Measurements from ENCODE around the gene WIPF3.

Gene WIPF3

DNA sequence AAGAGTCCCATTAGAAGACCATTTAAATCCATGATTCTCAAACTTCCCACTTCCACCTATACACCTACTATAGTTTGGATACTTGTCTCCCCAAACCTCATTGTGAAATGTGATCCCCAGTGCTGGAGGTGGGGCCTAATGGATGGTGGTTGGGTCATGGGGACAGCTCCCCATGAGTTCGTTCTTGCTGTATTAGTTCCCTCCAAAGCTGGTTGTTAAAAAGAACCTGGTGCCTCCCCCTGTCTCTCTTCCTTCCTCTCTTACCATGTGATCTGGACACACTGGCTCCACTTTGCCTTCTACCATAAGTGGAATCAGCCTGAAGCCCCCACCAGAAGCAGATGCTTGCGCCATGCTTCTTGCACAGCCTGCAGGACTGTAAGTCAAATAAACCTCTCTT, 53.9 kb downstream of the WIPF3 start:
- Histone ChIP-seq H3K9me3 (ENCODE audit: control insufficient read depth in 2 of 2, low read length in 2 of 2) (no peaks in the 10 kb centered on the region), H3K27ac (ENCODE audit: low read length) (no peak overlapping the region), H3K9ac (ENCODE audit: low read length in 2 of 2) (no peak overlapping the region), H3K4me3 (ENCODE audit: low read length in 2 of 2) (no peak overlapping the region), H3K36me3 (ENCODE audit: control insufficient read depth in 2 of 2, insufficient read depth in 2 of 2, low read length in 2 of 2) (no peaks in the 10 kb centered on the region), H3K4me1 (ENCODE audit: control insufficient read depth, insufficient read depth, low read length) (peaks cover 2% of the 10 kb centered on the region), H3K27me3 (ENCODE audit: control insufficient read depth in 1 of 2, insufficient read depth in 2 of 2, low read length in 2 of 2) (no peaks in the 10 kb centered on the region)

DNA sequence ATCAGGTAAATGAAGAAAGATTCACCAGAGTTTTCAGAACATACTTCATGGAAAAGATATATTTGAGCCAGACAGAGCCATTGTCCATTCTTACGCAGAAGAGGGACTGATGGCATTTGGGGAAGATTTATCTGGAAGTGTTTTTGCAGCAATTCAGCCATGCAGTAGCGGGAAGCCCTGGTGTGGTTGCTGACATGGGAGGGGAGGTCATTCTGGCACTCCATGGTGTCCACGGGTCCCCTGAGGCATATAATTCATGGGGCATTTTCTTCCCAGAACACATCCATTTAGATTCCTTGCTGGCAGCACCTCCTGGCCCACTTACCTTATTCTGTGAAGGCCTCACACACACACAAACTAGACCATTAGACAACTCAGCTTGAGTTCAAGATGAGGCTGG, 55.6 kb downstream of the WIPF3 start:
- H3K27me3 ChIP-seq (ENCODE audit: control insufficient read depth in 1 of 2, insufficient read depth in 2 of 2, low read length in 2 of 2): no peaks in the 10 kb centered on the region
- no peak overlapping the region for H3K27ac ChIP-seq (ENCODE audit: low read length)
- peaks cover 10% of the 10 kb centered on the region for H3K4me1 ChIP-seq (ENCODE audit: control insufficient read depth, insufficient read depth, low read length)
- H3K9ac ChIP-seq (ENCODE audit: low read length in 2 of 2): no peak overlapping the region
- H3K4me3 ChIP-seq (ENCODE audit: low read length in 2 of 2): no peak overlapping the region
- H3K36me3 ChIP-seq (ENCODE audit: control insufficient read depth in 2 of 2, insufficient read depth in 2 of 2, low read length in 2 of 2): no peaks in the 10 kb centered on the region
- no peaks in the 10 kb centered on the region for H3K9me3 ChIP-seq (ENCODE audit: control insufficient read depth in 2 of 2, low read length in 2 of 2)

DNA sequence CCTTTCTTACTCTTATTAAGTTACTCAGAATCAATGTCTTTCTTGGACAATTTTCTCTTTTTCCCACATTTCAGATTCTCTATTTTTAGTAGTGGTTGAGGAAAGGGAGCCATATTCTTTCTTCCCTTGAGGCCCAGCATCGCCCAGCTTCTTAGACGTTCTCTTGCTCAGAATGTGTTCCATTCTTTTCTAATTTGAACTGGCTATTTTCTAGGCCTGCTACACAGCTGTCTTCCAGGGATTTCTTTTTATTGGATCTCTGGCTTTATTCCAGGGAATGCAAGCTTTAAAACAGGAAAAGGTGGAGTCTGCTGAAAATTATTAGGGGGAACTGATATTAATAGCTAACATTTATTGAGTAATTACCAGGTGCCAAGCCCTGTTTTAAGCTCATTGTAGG, 58.3 kb downstream of the WIPF3 start:
- Histone ChIP-seq H3K27ac (ENCODE audit: low read length) (no peak overlapping the region), H3K36me3 (ENCODE audit: control insufficient read depth in 2 of 2, insufficient read depth in 2 of 2, low read length in 2 of 2) (no peaks in the 10 kb centered on the region), H3K4me1 (ENCODE audit: control insufficient read depth, insufficient read depth, low read length) (peaks cover 10% of the 10 kb centered on the region), H3K9me3 (ENCODE audit: control insufficient read depth in 2 of 2, low read length in 2 of 2) (no peaks in the 10 kb centered on the region), H3K9ac (ENCODE audit: low read length in 2 of 2) (no peak overlapping the region), H3K4me3 (ENCODE audit: low read length in 2 of 2) (no peak overlapping the region), H3K27me3 (ENCODE audit: control insufficient read depth in 1 of 2, insufficient read depth in 2 of 2, low read length in 2 of 2) (no peaks in the 10 kb centered on the region)

DNA sequence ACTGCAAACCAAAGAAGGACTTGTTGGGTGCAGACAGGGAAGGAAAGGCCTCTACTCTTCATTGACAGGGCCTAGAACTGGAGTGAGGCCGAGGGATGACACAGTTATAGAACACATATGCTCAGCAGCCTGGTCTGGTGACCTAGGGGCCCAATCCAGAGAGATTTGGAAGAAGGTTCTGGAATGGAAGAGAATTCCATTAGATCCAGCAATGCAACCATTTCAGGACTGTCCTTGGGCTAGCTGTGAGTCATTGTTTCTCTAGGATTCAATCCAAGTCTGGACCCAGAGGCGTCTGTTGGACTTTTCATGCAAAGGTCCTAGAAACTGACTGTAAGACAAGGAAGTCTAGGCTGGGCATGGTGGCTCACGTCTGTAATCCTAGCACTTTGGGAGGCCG, 59.2 kb downstream of the WIPF3 start:
- Histone ChIP-seq H3K27me3 (ENCODE audit: control insufficient read depth in 1 of 2, insufficient read depth in 2 of 2, low read length in 2 of 2) (no peaks in the 10 kb centered on the region), H3K4me1 (ENCODE audit: control insufficient read depth, insufficient read depth, low read length) (peaks cover 10% of the 10 kb centered on the region), H3K9me3 (ENCODE audit: control insufficient read depth in 2 of 2, low read length in 2 of 2) (no peaks in the 10 kb centered on the region), H3K9ac (ENCODE audit: low read length in 2 of 2) (no peak overlapping the region), H3K27ac (ENCODE audit: low read length) (no peak overlapping the region), H3K36me3 (ENCODE audit: control insufficient read depth in 2 of 2, insufficient read depth in 2 of 2, low read length in 2 of 2) (no peaks in the 10 kb centered on the region), H3K4me3 (ENCODE audit: low read length in 2 of 2) (no peak overlapping the region)

DNA sequence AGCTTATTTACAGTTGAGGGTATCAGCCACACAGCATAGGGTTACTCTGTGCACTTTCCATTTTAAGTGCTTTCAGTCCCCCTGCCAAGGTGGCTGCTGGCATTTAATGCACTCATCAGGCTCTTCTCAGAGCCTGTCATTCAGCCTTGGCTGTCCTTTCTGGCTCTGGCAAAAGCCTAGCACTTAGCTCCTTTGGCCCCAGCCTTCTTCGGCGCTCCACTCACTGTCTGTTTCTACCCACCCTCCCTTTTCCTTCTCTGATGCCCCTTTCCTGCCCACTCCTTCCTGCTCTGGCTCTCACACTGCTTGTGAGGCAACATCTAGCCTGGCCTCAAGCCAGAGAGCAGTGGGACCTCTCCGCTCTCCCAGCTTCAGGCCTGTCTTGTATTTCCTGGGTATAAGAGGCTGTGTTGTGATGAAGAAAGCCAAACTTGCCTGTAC, 60.2 kb downstream of the WIPF3 start:
- no peak overlapping the region for H3K4me3 ChIP-seq (ENCODE audit: low read length in 2 of 2)
- peaks cover 10% of the 10 kb centered on the region for H3K4me1 ChIP-seq (ENCODE audit: control insufficient read depth, insufficient read depth, low read length)
- H3K27me3 ChIP-seq (ENCODE audit: control insufficient read depth in 1 of 2, insufficient read depth in 2 of 2, low read length in 2 of 2): no peaks in the 10 kb centered on the region
- no peak overlapping the region for H3K27ac ChIP-seq (ENCODE audit: low read length)
- H3K9me3 ChIP-seq (ENCODE audit: control insufficient read depth in 2 of 2, low read length in 2 of 2): no peaks in the 10 kb centered on the region
- no peaks in the 10 kb centered on the region for H3K36me3 ChIP-seq (ENCODE audit: control insufficient read depth in 2 of 2, insufficient read depth in 2 of 2, low read length in 2 of 2)
- no peak overlapping the region for H3K9ac ChIP-seq (ENCODE audit: low read length in 2 of 2)

DNA sequence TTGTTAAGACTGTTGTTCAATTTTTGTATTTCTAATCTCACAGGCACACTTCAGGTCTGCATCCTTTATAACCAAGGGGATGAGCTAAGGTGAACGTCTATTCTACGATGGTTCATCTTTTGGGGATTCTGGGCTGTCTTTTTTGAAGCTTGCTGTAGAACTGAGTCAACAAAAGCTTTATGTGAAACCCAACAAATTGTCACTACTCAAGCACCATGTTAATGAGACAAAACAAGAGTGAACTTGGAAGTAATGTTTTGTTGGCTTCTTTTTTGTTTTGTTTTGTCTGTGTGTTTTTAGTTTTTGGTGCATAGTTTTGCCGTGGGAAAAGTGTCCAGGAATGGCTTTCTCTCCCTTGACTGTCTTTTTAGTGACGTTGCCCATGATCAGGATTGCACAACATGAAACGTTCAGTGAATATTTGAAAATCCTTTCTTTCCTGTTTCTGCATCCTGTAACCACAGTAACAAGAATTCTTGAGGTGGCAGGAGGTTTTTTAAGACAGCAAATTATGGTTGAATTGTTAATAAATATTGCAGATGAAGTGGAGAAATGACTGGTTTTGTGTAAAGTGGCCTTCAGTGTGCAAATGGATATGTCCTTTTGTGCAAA, 65.6 kb downstream of the WIPF3 start:
- Histone ChIP-seq H3K9me3 (ENCODE audit: control insufficient read depth in 2 of 2, low read length in 2 of 2) (no peaks in the 10 kb centered on the region), H3K27me3 (ENCODE audit: control insufficient read depth in 1 of 2, insufficient read depth in 2 of 2, low read length in 2 of 2) (no peaks in the 10 kb centered on the region), H3K4me1 (ENCODE audit: control insufficient read depth, insufficient read depth, low read length) (no peaks in the 10 kb centered on the region), H3K4me3 (ENCODE audit: low read length in 2 of 2) (no peak overlapping the region), H3K27ac (ENCODE audit: low read length) (no peak overlapping the region), H3K36me3 (ENCODE audit: control insufficient read depth in 2 of 2, insufficient read depth in 2 of 2, low read length in 2 of 2) (no peaks in the 10 kb centered on the region), H3K9ac (ENCODE audit: low read length in 2 of 2) (no peak overlapping the region)

DNA sequence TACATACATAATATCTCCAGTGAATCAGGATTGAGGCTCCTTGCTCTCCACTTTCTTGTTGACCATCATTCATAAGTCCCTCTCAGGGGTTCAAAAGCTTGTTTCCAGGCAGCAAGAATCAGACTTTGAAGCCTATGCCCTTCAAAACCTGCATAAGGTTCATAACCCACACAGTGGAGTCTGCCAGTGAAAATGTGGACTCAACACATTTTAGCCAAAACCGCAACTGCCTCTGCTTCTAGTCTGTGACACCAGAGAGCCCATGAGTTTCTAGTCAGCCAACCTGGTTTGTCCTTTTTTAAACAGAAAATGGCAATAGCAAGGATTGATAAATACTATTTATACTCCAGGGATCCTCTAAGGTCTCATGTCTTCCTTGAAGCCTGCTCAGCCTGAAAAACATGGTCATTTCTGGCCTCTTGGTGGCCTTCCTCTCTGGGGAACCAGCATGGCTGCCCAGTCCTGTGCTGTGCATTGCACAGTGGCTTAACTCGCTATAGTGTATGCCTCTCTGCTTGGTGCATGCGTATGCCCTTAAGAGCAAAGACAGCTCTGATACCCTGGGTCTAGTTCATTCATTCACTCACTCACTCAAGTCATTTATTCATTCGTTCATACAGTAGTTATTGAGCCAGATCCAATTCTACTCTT, 67.5 kb downstream of the WIPF3 start:
- Histone ChIP-seq H3K27me3 (ENCODE audit: control insufficient read depth in 1 of 2, insufficient read depth in 2 of 2, low read length in 2 of 2) (no peaks in the 10 kb centered on the region), H3K27ac (ENCODE audit: low read length) (no peak overlapping the region)

DNA sequence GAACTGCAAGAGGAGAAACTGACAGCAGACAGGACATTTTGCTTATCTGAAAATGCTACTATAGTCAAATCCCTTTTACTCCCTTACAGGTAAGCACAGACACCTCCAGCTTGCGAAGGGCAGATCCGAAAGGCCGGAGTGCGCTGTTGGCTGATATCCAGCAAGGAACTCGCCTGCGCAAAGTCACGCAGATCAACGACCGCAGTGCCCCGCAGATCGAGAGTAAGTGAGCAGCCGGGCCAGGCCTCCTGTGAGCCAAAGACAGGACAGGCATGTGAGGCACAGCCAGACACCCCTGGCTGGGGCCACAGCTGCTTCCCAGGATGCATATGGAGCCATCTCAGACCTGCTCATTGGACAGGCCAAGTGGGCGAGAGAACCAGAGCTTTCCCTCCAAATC, 69.4 kb downstream of the WIPF3 start:
- Histone ChIP-seq H3K4me3 (ENCODE audit: low read length in 2 of 2) (no peak overlapping the region), H3K4me1 (ENCODE audit: control insufficient read depth, insufficient read depth, low read length) (no peaks in the 10 kb centered on the region), H3K27me3 (ENCODE audit: control insufficient read depth in 1 of 2, insufficient read depth in 2 of 2, low read length in 2 of 2) (no peaks in the 10 kb centered on the region), H3K27ac (ENCODE audit: low read length) (no peak overlapping the region), H3K36me3 (ENCODE audit: control insufficient read depth in 2 of 2, insufficient read depth in 2 of 2, low read length in 2 of 2) (no peaks in the 10 kb centered on the region), H3K9ac (ENCODE audit: low read length in 2 of 2) (no peak overlapping the region), H3K9me3 (ENCODE audit: control insufficient read depth in 2 of 2, low read length in 2 of 2) (no peaks in the 10 kb centered on the region)

More for the DNA sequence above, 67.5 kb downstream of the WIPF3 start:
- H3K9ac ChIP-seq (ENCODE audit: low read length in 2 of 2): no peak overlapping the region
- no peak overlapping the region for H3K4me3 ChIP-seq (ENCODE audit: low read length in 2 of 2)
- no peaks in the 10 kb centered on the region for H3K36me3 ChIP-seq (ENCODE audit: control insufficient read depth in 2 of 2, insufficient read depth in 2 of 2, low read length in 2 of 2)
- no peaks in the 10 kb centered on the region for H3K4me1 ChIP-seq (ENCODE audit: control insufficient read depth, insufficient read depth, low read length)
- no peaks in the 10 kb centered on the region for H3K9me3 ChIP-seq (ENCODE audit: control insufficient read depth in 2 of 2, low read length in 2 of 2)

DNA sequence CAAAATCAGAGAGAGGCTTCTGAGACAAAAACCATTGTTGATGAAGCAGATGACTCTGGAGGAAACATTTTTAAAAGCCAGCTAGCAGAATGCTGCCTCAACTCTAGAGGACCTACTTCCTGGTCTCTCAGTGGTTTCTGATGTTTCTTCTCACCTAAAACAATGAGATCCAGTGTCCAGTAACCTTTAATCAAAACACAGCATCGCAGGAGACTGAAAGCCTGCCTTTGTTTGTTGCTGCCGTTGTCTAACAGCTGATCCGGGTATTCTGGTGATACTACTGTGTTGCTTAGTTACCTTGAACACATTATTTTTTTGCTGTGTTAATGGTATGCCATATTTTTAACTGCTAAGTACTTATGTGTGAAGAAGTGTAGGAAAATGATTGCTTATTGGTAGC, 70.9 kb downstream of the WIPF3 start:
- Histone ChIP-seq H3K9me3 (ENCODE audit: control insufficient read depth in 2 of 2, low read length in 2 of 2) (no peaks in the 10 kb centered on the region), H3K4me3 (ENCODE audit: low read length in 2 of 2) (no peak overlapping the region), H3K27me3 (ENCODE audit: control insufficient read depth in 1 of 2, insufficient read depth in 2 of 2, low read length in 2 of 2) (no peaks in the 10 kb centered on the region), H3K27ac (ENCODE audit: low read length) (no peak overlapping the region), H3K9ac (ENCODE audit: low read length in 2 of 2) (no peak overlapping the region), H3K36me3 (ENCODE audit: control insufficient read depth in 2 of 2, insufficient read depth in 2 of 2, low read length in 2 of 2) (no peaks in the 10 kb centered on the region), H3K4me1 (ENCODE audit: control insufficient read depth, insufficient read depth, low read length) (no peaks in the 10 kb centered on the region)

DNA sequence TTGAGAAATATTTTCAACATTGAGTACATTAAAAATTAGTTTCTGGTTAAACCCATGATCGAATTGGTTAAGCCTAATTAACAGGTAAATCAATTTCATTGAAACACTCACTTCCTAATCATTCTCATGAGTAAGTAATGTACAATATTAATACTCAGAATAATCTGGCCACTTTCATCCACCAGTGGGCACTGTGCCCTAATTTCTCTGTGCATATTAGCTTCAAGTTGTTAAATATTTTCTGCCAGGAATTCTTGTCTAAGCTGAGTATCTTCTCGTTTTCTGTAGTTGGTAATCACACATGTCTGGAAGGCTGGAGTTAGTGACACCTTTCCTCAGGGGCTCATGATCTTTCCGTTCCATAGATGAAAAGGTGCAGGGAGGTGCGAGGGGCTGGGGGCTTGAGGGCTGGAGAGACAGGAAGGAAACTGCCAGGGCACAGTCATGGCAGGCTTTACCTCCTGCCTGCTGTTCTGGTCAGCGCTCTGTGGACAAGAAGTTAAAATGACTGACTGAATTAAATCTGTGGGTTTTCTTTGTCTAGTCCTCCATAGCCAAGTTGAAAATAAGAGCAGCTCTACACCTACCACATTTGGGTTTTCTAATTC, 71.9 kb downstream of the WIPF3 start:
- no peaks in the 10 kb centered on the region for H3K36me3 ChIP-seq (ENCODE audit: control insufficient read depth in 2 of 2, insufficient read depth in 2 of 2, low read length in 2 of 2)
- H3K27ac ChIP-seq (ENCODE audit: low read length): no peak overlapping the region
- no peak overlapping the region for H3K4me3 ChIP-seq (ENCODE audit: low read length in 2 of 2)
- H3K27me3 ChIP-seq (ENCODE audit: control insufficient read depth in 1 of 2, insufficient read depth in 2 of 2, low read length in 2 of 2): peaks cover under 1 to 4% of the 10 kb centered on the region in 2 donors
- H3K4me1 ChIP-seq (ENCODE audit: control insufficient read depth, insufficient read depth, low read length): no peaks in the 10 kb centered on the region
- H3K9me3 ChIP-seq (ENCODE audit: control insufficient read depth in 2 of 2, low read length in 2 of 2): no peaks in the 10 kb centered on the region
- no peak overlapping the region for H3K9ac ChIP-seq (ENCODE audit: low read length in 2 of 2)

DNA sequence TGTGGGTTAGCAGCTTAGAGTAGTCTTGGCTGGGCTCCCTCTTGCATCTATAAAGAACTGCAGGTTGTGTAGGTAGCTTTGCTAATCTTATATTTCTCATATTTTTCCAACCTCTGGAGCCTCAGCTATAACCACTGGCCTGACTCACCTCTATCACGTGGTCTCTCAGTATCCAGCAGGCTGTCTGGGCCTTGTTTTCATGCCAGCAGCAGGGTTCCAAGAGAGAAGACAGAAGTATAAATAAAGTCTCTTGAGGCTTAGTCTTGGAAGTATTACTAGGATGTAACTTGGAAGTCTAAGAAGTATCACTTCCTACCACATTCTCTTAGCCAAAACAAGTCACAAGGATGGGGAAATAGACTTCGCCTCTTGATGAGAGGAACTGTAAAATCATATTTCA, 73.3 kb downstream of the WIPF3 start:
- H3K27me3 ChIP-seq (ENCODE audit: control insufficient read depth in 1 of 2, insufficient read depth in 2 of 2, low read length in 2 of 2): peaks cover 2 to 8% of the 10 kb centered on the region in 2 donors
- peaks cover 4% of the 10 kb centered on the region for H3K4me1 ChIP-seq (ENCODE audit: control insufficient read depth, insufficient read depth, low read length)
- H3K27ac ChIP-seq (ENCODE audit: low read length): no peak overlapping the region
- H3K4me3 ChIP-seq (ENCODE audit: low read length in 2 of 2): no peak overlapping the region
- H3K36me3 ChIP-seq (ENCODE audit: control insufficient read depth in 2 of 2, insufficient read depth in 2 of 2, low read length in 2 of 2): no peaks in the 10 kb centered on the region
- no peak overlapping the region for H3K9ac ChIP-seq (ENCODE audit: low read length in 2 of 2)
- H3K9me3 ChIP-seq (ENCODE audit: control insufficient read depth in 2 of 2, low read length in 2 of 2): no peaks in the 10 kb centered on the region
